OCI-LY7 (cell line): ENCODE measurements around the gene FARP2.

ENCODE experiments used
- CTCF ChIP-seq: fragments of 200-600 bp; sonication (generic); conservative IDR thresholded peaks from 2 replicates; pipeline ENCODE4 v1.5.1; 2014; ENCODE audit warnings: mild to moderate bottlenecking, antibody characterized with exemption, low read length, moderate library complexity, mixed read lengths
- EZH2phosphoT487 ChIP-seq: fragments of 200-600 bp; sonication (generic); IDR thresholded peaks from 2 replicates; pipeline ENCODE4 v1.6.1; 2018; ENCODE audit warnings: low read depth, borderline replicate concordance, mild to moderate bottlenecking, mixed run types, antibody characterized with exemption, low read length, moderate library complexity, mixed read lengths

GRCh38 chr2:241378816-241379215 lies 22.7 kb downstream of the FARP2 start:
- TF ChIP-seq CTCF (no peak), EZH2phosphoT487 (no peak)
